MCF 10A (cell line): ENCODE data around the gene SFXN3. TPM values are rescaled to one million over a fixed set of nuclear protein-coding genes. Genes with fewer than 3 reads are reported as not detected.

Source experiments
- BruUV-seq: library from RNA; stranded (reverse); fragments of 400-500 nt; replicated peaks from 2 replicates; lab custom pipeline; 2021; lab: Mats Ljungman, UMichigan
- CTCF ChIA-PET: fragments of 300-600 bp; sonication (Branson Sonifier 250); formaldehyde crosslinking; extraction: SDS; loops from one replicate; lab custom pipeline; 2021; ENCODE audit warnings: antibody characterized with exemption, inconsistent platforms; lab: Yijun Ruan, JAX
- POLR2A ChIA-PET: fragments of 300-600, 350-650 bp; sonication (Branson Sonifier 250); formaldehyde crosslinking; extraction: SDS; loops from one replicate; lab custom pipeline; 2020; ENCODE audit warnings: antibody characterized with exemption, inconsistent platforms; lab: Yijun Ruan, JAX
- DNase-seq: peaks from one replicate; pipeline ENCODE4 v3.0.0-alpha.2; 2018; ENCODE audit not compliant: unreplicated experiment
- H3K27ac Mint-ChIP-seq: one replicate; pipeline ENCODE4 v1.8.0; 2022; ENCODE audit warnings: mild to moderate bottlenecking, low read depth, mixed read lengths; ENCODE audit not compliant: unreplicated experiment
- H3K27me3 Mint-ChIP-seq: one replicate; pipeline ENCODE4 v1.8.0; 2022; ENCODE audit warnings: mixed read lengths; ENCODE audit not compliant: insufficient read depth, unreplicated experiment
- H3K36me3 Mint-ChIP-seq: one replicate; pipeline ENCODE4 v1.8.0; 2022; ENCODE audit warnings: mild to moderate bottlenecking, moderate library complexity, mixed read lengths; ENCODE audit not compliant: insufficient read depth, unreplicated experiment
- H3K4me1 Mint-ChIP-seq: one replicate; pipeline ENCODE4 v1.8.0; 2022; ENCODE audit warnings: mixed read lengths; ENCODE audit not compliant: insufficient read depth, unreplicated experiment
- H3K4me3 Mint-ChIP-seq: one replicate; pipeline ENCODE4 v1.8.0; 2022; ENCODE audit warnings: mild to moderate bottlenecking, moderate library complexity, mixed read lengths; ENCODE audit not compliant: unreplicated experiment
- H3K9me3 Mint-ChIP-seq: one replicate; pipeline ENCODE4 v1.8.0; 2022; ENCODE audit warnings: mixed read lengths; ENCODE audit not compliant: unreplicated experiment
- intact Hi-C: fragments of 100-400 bp; cut with micrococcal nuclease; formaldehyde crosslinking; loops from 2 replicates; pipeline ENCODE4 v1.14.1; 2022
- total RNA-seq: library from RNA; stranded (reverse); gene quantifications from 2 replicates; pipeline ENCODE4 v1.2.3, GENCODE V29; 2022
- TF ChIP-seq, protein P1 (sequence below): fragments of 200-600 bp; IDR thresholded peaks from one replicate; pipeline ENCODE4 v1.8.0; 2022; ENCODE audit warnings: antibody characterized with exemption, mild to moderate bottlenecking; ENCODE audit not compliant: unreplicated experiment

SFXN3 gene
- total RNA-seq, 1 experiment from 2014 or later = 39.4 TPM

- Mint-ChIP-seq H3K36me3 (peaks cover 36% of the 10 kb centered on the region), H3K9me3 (no peaks in the 10 kb centered on the region), H3K4me1 (peaks cover 15% of the 10 kb centered on the region), H3K4me3 (peak overlapping the region; percentile 85), H3K27ac (peak overlapping the region; percentile 80), H3K27me3 (no peaks in the 10 kb centered on the region)
- ChIA-PET POLR2A (interaction anchor here (0.7 to 5.0 kb wide), 11 partner anchors 10 to 76 kb away, joined by 3 to 54 read pairs (median 4); partner anchors contain the start of gene LZTS2), CTCF (interaction anchor here (0.6 to 3.8 kb wide), 5 partner anchors 10 to 651 kb away, joined by 3 to 32 read pairs (median 5); no protein-coding TSS in a partner anchor)
- TF ChIP-seq, protein P1, sequence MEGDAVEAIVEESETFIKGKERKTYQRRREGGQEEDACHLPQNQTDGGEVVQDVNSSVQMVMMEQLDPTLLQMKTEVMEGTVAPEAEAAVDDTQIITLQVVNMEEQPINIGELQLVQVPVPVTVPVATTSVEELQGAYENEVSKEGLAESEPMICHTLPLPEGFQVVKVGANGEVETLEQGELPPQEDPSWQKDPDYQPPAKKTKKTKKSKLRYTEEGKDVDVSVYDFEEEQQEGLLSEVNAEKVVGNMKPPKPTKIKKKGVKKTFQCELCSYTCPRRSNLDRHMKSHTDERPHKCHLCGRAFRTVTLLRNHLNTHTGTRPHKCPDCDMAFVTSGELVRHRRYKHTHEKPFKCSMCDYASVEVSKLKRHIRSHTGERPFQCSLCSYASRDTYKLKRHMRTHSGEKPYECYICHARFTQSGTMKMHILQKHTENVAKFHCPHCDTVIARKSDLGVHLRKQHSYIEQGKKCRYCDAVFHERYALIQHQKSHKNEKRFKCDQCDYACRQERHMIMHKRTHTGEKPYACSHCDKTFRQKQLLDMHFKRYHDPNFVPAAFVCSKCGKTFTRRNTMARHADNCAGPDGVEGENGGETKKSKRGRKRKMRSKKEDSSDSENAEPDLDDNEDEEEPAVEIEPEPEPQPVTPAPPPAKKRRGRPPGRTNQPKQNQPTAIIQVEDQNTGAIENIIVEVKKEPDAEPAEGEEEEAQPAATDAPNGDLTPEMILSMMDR = no peak
- DNase-seq = no peak
- intact Hi-C loops = no loop called here
- TSS peak; percentile 61 for BruUV-seq
Observed at GRCh38 chr10:100987685-100988049, 43.4 kb upstream of the SFXN3 start.

DNA sequence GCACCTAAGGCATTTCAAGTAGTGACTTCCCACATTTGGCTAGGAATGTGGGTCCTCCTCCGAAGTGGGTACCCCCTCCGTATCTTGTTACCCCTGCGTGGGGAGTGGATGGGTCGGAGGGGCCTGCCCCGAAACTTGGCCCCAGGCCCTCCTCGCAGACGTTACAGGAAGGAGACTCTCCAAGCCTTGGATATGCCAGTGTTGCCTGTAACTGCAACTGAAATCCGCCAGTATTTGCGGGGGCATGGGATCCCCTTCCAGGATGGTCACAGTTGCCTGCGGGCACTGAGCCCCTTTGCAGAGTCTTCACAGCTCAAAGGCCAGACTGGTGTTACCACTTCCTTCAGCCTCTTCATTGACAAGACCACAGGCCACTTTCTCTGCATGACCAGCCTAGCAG is 42.9 kb upstream of the SFXN3 start:
- peaks cover 36% of the 10 kb centered on the region for H3K36me3 Mint-ChIP-seq
- ChIA-PET CTCF (interaction anchor here (0.6 to 12.3 kb wide), 4 partner anchors 9 to 598 kb away, joined by 3 to 199 read pairs (median 18); no protein-coding TSS in a partner anchor), POLR2A (interaction anchor here (0.5 to 5.0 kb wide), 9 partner anchors 10 to 78 kb away, joined by 3 to 54 read pairs (median 4); partner anchors contain the start of genes LZTS2, PDZD7 and SFXN3)
- H3K27ac Mint-ChIP-seq = peak overlapping the region; percentile 80
- peak overlapping the region; percentile 85 for H3K4me3 Mint-ChIP-seq
- TF ChIP-seq, protein P1 = no peak
- DNase-seq = no peak
- H3K27me3 Mint-ChIP-seq = no peaks in the 10 kb centered on the region
- BruUV-seq = no TSS peak
- intact Hi-C loops = no loop called here
- no peaks in the 10 kb centered on the region for H3K9me3 Mint-ChIP-seq
- peaks cover 15% of the 10 kb centered on the region for H3K4me1 Mint-ChIP-seq

DNA sequence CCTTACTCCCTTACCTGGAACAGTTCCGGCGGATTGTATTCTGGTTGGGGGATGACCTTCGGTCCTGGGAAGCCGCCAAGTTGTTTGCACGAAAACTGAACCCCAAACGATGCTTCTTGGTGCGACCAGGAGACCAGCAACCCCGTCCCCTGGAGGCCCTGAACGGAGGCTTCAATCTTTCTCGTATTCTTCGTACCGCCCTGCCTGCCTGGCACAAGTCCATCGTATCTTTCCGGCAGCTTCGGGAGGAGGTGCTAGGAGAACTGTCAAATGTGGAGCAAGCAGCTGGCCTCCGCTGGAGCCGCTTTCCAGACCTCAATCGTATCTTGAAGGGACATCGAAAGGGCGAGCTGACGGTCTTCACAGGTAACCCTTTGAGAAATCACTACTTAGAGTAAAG is 41.9 kb upstream of the SFXN3 start:
- CTCF ChIA-PET = interaction anchor here (0.7 to 12.3 kb wide), 4 partner anchors 8 to 28 kb away, joined by 3 to 199 read pairs (median 18); no protein-coding TSS in a partner anchor
- peaks cover 44% of the 10 kb centered on the region for H3K36me3 Mint-ChIP-seq
- peak overlapping the region; percentile 85 for H3K4me3 Mint-ChIP-seq
- no TSS peak for BruUV-seq
- no peaks in the 10 kb centered on the region for H3K27me3 Mint-ChIP-seq
- DNase-seq = no peak
- H3K27ac Mint-ChIP-seq = no peak overlapping the region
- POLR2A ChIA-PET = interaction anchor here (1.1 to 5.0 kb wide), 4 partner anchors 9 to 77 kb away, joined by 3 to 54 read pairs (median 4); partner anchors contain the start of genes LZTS2, PDZD7 and SFXN3
- H3K9me3 Mint-ChIP-seq = no peaks in the 10 kb centered on the region
- TF ChIP-seq, protein P1 = no peak
- intact Hi-C loops = no loop called here
- peaks cover 15% of the 10 kb centered on the region for H3K4me1 Mint-ChIP-seq

DNA sequence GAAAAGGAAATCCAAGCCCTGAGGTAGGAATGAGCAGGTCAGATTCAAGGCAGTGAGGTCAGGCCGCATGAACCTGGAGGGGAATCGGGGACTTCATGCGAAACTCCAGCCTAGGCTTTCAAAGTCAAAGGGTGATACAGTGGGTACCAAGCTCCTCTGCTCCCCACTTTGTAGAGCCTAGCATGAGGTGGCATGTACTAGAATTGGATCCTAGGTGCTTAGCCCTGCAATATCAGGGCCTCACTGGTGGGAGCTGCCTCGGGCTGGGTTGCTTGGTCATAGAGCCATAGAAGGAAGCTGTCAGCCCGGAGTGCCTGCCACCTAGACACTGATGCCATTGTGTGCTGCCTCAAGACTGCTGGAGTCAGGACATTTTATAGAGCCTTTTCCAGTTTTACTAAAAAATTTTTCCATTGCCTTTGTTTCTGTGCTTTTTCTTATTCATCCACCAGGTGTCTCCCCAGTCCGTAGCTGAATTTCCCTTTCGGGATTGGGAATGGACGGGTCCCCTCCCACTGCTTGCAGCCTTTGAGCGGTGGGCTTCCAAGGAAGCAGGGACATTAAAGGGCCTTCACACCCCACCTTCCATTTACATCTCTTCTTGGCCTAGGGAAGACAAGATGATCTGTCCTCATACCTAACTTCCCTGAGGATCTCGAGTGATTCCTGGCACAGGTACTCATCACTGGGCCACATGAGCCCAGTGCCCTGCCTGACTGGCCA is 36.9 kb upstream of the SFXN3 start:
- POLR2A ChIA-PET = interaction anchor here (1.2 kb wide), 1 partner anchor 49 kb away, joined by 3 read pairs; no protein-coding TSS in a partner anchor
- intact Hi-C loops = loop anchor here (1.0 kb wide), 1 partner anchor 18 kb away; no protein-coding TSS in a partner anchor
- DNase-seq = peak; percentile 60

More for the DNA sequence above, 36.9 kb upstream of the SFXN3 start:
- TSS peak; percentile 51 for BruUV-seq
- H3K27ac Mint-ChIP-seq = peak overlapping the region; percentile 40
- H3K4me3 Mint-ChIP-seq = no peak overlapping the region
- TF ChIP-seq, protein P1 = peak; percentile 51
- no peaks in the 10 kb centered on the region for H3K9me3 Mint-ChIP-seq
- CTCF ChIA-PET = interaction anchor here (0.6 to 12.3 kb wide), 7 partner anchors 10 to 1225 kb away, joined by 3 to 199 read pairs (median 4); no protein-coding TSS in a partner anchor
- H3K27me3 Mint-ChIP-seq = no peaks in the 10 kb centered on the region
- peaks cover 20% of the 10 kb centered on the region for H3K4me1 Mint-ChIP-seq
- H3K36me3 Mint-ChIP-seq = peaks cover 63% of the 10 kb centered on the region
